ENCODE measurements around the gene GRIA3.
"Not testable (repeated sequence)": the region's sequence is repeated elsewhere in the genome, so short reads cannot be mapped to it uniquely, and the experiment has no call there.

The GRIA3 gene

GRCh38 chrX:123272630-123273029 is 88.6 kb downstream of the GRIA3 start:
- Histone ChIP-seq H3K9me3 (replicated peaks in 1 of 11) (no peaks in the 10 kb centered on the region), H3K36me3 (no peaks in the 10 kb centered on the region), H4K20me1 (0 out of 22 replicates have a peak, but pooled peaks cover 0 to 4% (median 0%) of the 10 kb centered on the region in 11 experiments), H3K4me2 (no peak overlapping the region), H3K9ac (no peak overlapping the region), H3K27ac (no peak overlapping the region), H3K27me3 (peaks cover 69 to 100% (median 98%) of the 10 kb centered on the region in 11 experiments), H3K4me1 (no peaks in the 10 kb centered on the region), H3K4me3 (no peak overlapping the region)
- no peak for TF ChIP-seq Cebpa-rat (IDR thresholded peaks at IDR 0.05)

GRCh38 chrX:123274796-123275195 is 90.7 kb downstream of the GRIA3 start:
- Histone ChIP-seq H4K20me1 (no peaks in the 10 kb centered on the region), H3K4me3 (no peak overlapping the region), H3K36me3 (no peaks in the 10 kb centered on the region), H3K27ac (no peak overlapping the region), H3K27me3 (peaks cover 60 to 99% (median 95%) of the 10 kb centered on the region in 11 experiments), H3K9me3 (replicated peaks in 1 of 11) (no peaks in the 10 kb centered on the region), H3K9ac (no peak overlapping the region), H3K4me2 (no peak overlapping the region), H3K4me1 (no peaks in the 10 kb centered on the region)
- no peak for TF ChIP-seq Cebpa-rat (IDR thresholded peaks at IDR 0.05)

GRCh38 chrX:123277347-123277746 is 93.3 kb downstream of the GRIA3 start:
- Histone ChIP-seq H3K27me3 (peaks cover 66 to 99% (median 95%) of the 10 kb centered on the region in 11 experiments), H3K9me3 (replicated peaks in 1 of 11) (no peaks in the 10 kb centered on the region)

GRCh38 chrX:123277821-123278220 is 93.7 kb downstream of the GRIA3 start:
- H3K9me3 ChIP-seq (replicated peaks in 1 of 11): no peaks in the 10 kb centered on the region; a peak in 1 of 22 replicates
- H3K4me3 ChIP-seq: no peak overlapping the region
- no peaks in the 10 kb centered on the region; a peak in 1 of 22 replicates for H4K20me1 ChIP-seq
- H3K9ac ChIP-seq: no peak overlapping the region
- H3K27ac ChIP-seq: no peak overlapping the region
- TF ChIP-seq Cebpa-rat (IDR thresholded peaks at IDR 0.05): no peak
- H3K36me3 ChIP-seq: no peaks in the 10 kb centered on the region
- peaks cover 69 to 99% (median 95%) of the 10 kb centered on the region in 11 experiments for H3K27me3 ChIP-seq
- no peak overlapping the region for H3K4me2 ChIP-seq
- no peaks in the 10 kb centered on the region for H3K4me1 ChIP-seq

More at GRCh38 chrX:123277347-123277746, 93.3 kb downstream of the GRIA3 start:
- Histone ChIP-seq H3K4me1 (no peaks in the 10 kb centered on the region), H3K4me2 (no peak overlapping the region), H4K20me1 (no peaks in the 10 kb centered on the region; a peak in 1 of 22 replicates), H3K36me3 (no peaks in the 10 kb centered on the region), H3K27ac (no peak overlapping the region), H3K9ac (no peak overlapping the region), H3K4me3 (no peak overlapping the region)
- no peak for TF ChIP-seq Cebpa-rat (IDR thresholded peaks at IDR 0.05)

- Histone ChIP-seq H3K4me3 (no peak overlapping the region), H3K27ac (no peak overlapping the region), H3K36me3 (no peaks in the 10 kb centered on the region), H3K9me3 (replicated peaks in 1 of 11) (peaks cover 0 to 5% (median 0%) of the 10 kb centered on the region in 11 experiments; a peak in 1 of 22 replicates), H3K4me2 (no peak overlapping the region), H3K9ac (no peak overlapping the region), H3K27me3 (peaks cover 79 to 100% (median 96%) of the 10 kb centered on the region in 11 experiments), H4K20me1 (no peaks in the 10 kb centered on the region; a peak in 1 of 22 replicates), H3K4me1 (no peaks in the 10 kb centered on the region)
- TF ChIP-seq Cebpa-rat (IDR thresholded peaks at IDR 0.05): no peak
These were observed 98.2 kb downstream of the GRIA3 start for GRCh38 chrX:123282241-123282640.

GRCh38 chrX:123283407-123283806 is 99.3 kb downstream of the GRIA3 start:
- H3K27ac ChIP-seq; H4K20me1 ChIP-seq; H3K36me3 ChIP-seq; H3K9me3 ChIP-seq (replicated peaks in 1 of 11); H3K9ac ChIP-seq; H3K4me2 ChIP-seq; H3K4me1 ChIP-seq; H3K4me3 ChIP-seq: not testable (repeated sequence)
- H3K27me3 ChIP-seq: peaks cover 74 to 97% (median 90%) of the 10 kb centered on the region in 11 experiments

- no peak overlapping the region for H3K27ac ChIP-seq
- H3K36me3 ChIP-seq: no peaks in the 10 kb centered on the region
- no peak overlapping the region for H3K9ac ChIP-seq
- H3K9me3 ChIP-seq (replicated peaks in 1 of 11): no peaks in the 10 kb centered on the region
- no peak overlapping the region for H3K4me2 ChIP-seq
- peaks cover 0 to 7% (median 2%) of the 10 kb centered on the region in 10 experiments; a peak in 6 of 20 replicates for H3K4me1 ChIP-seq
- peaks cover 37 to 90% (median 76%) of the 10 kb centered on the region in 11 experiments for H3K27me3 ChIP-seq
- H4K20me1 ChIP-seq: no peaks in the 10 kb centered on the region
- TF ChIP-seq Cebpa-rat (IDR thresholded peaks at IDR 0.05): no peak
- no peak overlapping the region for H3K4me3 ChIP-seq
These were observed 107.5 kb downstream of the GRIA3 start for GRCh38 chrX:123291623-123292022.

- no peaks in the 10 kb centered on the region for H3K36me3 ChIP-seq
- no peaks in the 10 kb centered on the region for H4K20me1 ChIP-seq
These were observed 113.9 kb downstream of the GRIA3 start for GRCh38 chrX:123298026-123298425.

GRCh38 chrX:123303429-123303828 is 119.4 kb downstream of the GRIA3 start:
- peaks cover 0 to 4% (median 2%) of the 10 kb centered on the region in 10 experiments; a peak in 7 of 20 replicates for H3K4me1 ChIP-seq
- H3K27ac ChIP-seq: no peak overlapping the region
- peaks cover 0 to 6% (median 0%) of the 10 kb centered on the region in 11 experiments; a peak in 2 of 22 replicates for H3K9me3 ChIP-seq (replicated peaks in 1 of 11)
- H3K4me3 ChIP-seq: no peak overlapping the region
- no peak overlapping the region for H3K4me2 ChIP-seq
- no peak for TF ChIP-seq Cebpa-rat (IDR thresholded peaks at IDR 0.05)
- H3K36me3 ChIP-seq: no peaks in the 10 kb centered on the region
- no peak overlapping the region for H3K9ac ChIP-seq
- H4K20me1 ChIP-seq: no peaks in the 10 kb centered on the region
- peaks cover 75 to 97% (median 94%) of the 10 kb centered on the region in 11 experiments for H3K27me3 ChIP-seq

More at GRCh38 chrX:123298026-123298425, 113.9 kb downstream of the GRIA3 start:
- H3K9me3 ChIP-seq (replicated peaks in 1 of 11): peaks cover 0 to 9% (median 0%) of the 10 kb centered on the region in 11 experiments; a peak in 5 of 22 replicates
- no peak overlapping the region for H3K4me2 ChIP-seq
- H3K9ac ChIP-seq: no peak overlapping the region
- no peak for TF ChIP-seq Cebpa-rat (IDR thresholded peaks at IDR 0.05)
- peaks cover 47 to 90% (median 86%) of the 10 kb centered on the region in 11 experiments for H3K27me3 ChIP-seq
- no peak overlapping the region for H3K4me3 ChIP-seq
- H3K27ac ChIP-seq: no peak overlapping the region
- peaks cover 0 to 7% (median 2%) of the 10 kb centered on the region in 10 experiments; a peak in 6 of 20 replicates for H3K4me1 ChIP-seq

- H3K4me2 ChIP-seq: peak overlapping the region in 8 of 11 experiments; percentile 24 to 55 (median 46); a peak in 14 of 22 replicates
These were observed 124.6 kb downstream of the GRIA3 start for GRCh38 chrX:123308658-123309057.

More at GRCh38 chrX:123308658-123309057, 124.6 kb downstream of the GRIA3 start:
- 0 out of 22 replicates have a peak, but pooled peaks of 3 of the 11 experiments have one; percentile 8 to 64 (median 25) for TF ChIP-seq Cebpa-rat (IDR thresholded peaks at IDR 0.05)
- peaks cover 87 to 100% (median 100%) of the 10 kb centered on the region in 11 experiments for H3K27me3 ChIP-seq
- H4K20me1 ChIP-seq: no peaks in the 10 kb centered on the region
- no peak overlapping the region for H3K9ac ChIP-seq
- H3K27ac ChIP-seq: 0 out of 22 replicates have a peak overlapping the region, but pooled peaks of 1 of the 11 experiments have one; percentile 1
- no peaks in the 10 kb centered on the region for H3K36me3 ChIP-seq
- H3K4me3 ChIP-seq: no peak overlapping the region
- no peaks in the 10 kb centered on the region; a peak in 1 of 22 replicates for H3K9me3 ChIP-seq (replicated peaks in 1 of 11)
- H3K4me1 ChIP-seq: peaks cover 0 to 16% (median 11%) of the 10 kb centered on the region in 10 experiments; a peak in 13 of 20 replicates

Measured in BLaER1 treated with 17β-estradiol and CSF1 and Interleukin-3, amounts not matched to agents 10 nM and 100 nM (cell line).